Natural killer cell (primary cell): ENCODE measurements around the gene XXYLT1. TPM values are rescaled to one million over a fixed set of nuclear protein-coding genes. Genes with fewer than 3 reads are reported as not detected.

Experiments used
- ATAC-seq, 3 donors: fragments of 150-1000 bp in 2 of 3; fragments of 200-7000 bp in 1 of 3; cut with Tn5 transposase; 1 replicate in 1 of 3; 2 replicates in 2 of 3; pipeline ENCODE4 v1.10.0; 2021; ENCODE audit warnings: mild to moderate bottlenecking in 2 of 3, moderate library complexity in 2 of 3
- DNase-seq, 2 donors: peaks; one replicate each; pipeline versions ENCODE4 v3.0.0 to v3.0.0-alpha.2; 2013 to 2021; ENCODE audit warnings: mixed read lengths in 1 of 2
- H3K27ac ChIP-seq: one replicate; pipeline ENCODE4 v1.5.1; 2013; ENCODE audit warnings: mild to moderate bottlenecking, low read length
- H3K27me3 ChIP-seq: one replicate; pipeline ENCODE4 v1.6.1; 2013; ENCODE audit warnings: low read length; ENCODE audit not compliant: control insufficient read depth, insufficient read depth
- H3K36me3 ChIP-seq: one replicate; pipeline ENCODE4 v1.6.1; 2013; ENCODE audit warnings: low read length; ENCODE audit not compliant: control insufficient read depth, insufficient read depth
- H3K4me1 ChIP-seq: one replicate; pipeline ENCODE4 v1.6.1; 2013; ENCODE audit warnings: low read length; ENCODE audit not compliant: control insufficient read depth, insufficient read depth
- H3K4me3 ChIP-seq: one replicate; pipeline ENCODE4 v1.5.1; 2013; ENCODE audit warnings: low read length
- H3K9me3 ChIP-seq: one replicate; pipeline ENCODE4 v1.6.1; 2013; ENCODE audit warnings: low read length; ENCODE audit not compliant: control insufficient read depth, insufficient read depth
- H3K27ac Mint-ChIP-seq, 2 donors: one replicate each; pipeline ENCODE4 v1.8.0; 2022; ENCODE audit warnings: mild to moderate bottlenecking in 2 of 2, mixed read lengths in 2 of 2, moderate library complexity in 1 of 2
- H3K27me3 Mint-ChIP-seq, 2 donors: one replicate each; pipeline ENCODE4 v1.8.0; 2022; ENCODE audit warnings: low read depth in 2 of 2, mixed read lengths in 2 of 2
- H3K36me3 Mint-ChIP-seq: one replicate; pipeline ENCODE4 v1.8.0; 2022; ENCODE audit warnings: mixed read lengths
- H3K4me1 Mint-ChIP-seq, 2 donors: one replicate each; pipeline ENCODE4 v1.8.0; 2022; ENCODE audit warnings: mixed read lengths in 2 of 2
- H3K4me3 Mint-ChIP-seq: one replicate; pipeline ENCODE4 v1.8.0; 2022; ENCODE audit warnings: mild to moderate bottlenecking, moderate library complexity, mixed read lengths
- H3K9me3 Mint-ChIP-seq, 2 donors: one replicate each; pipeline ENCODE4 v1.8.0; 2022; ENCODE audit warnings: mixed read lengths in 2 of 2
- CTCF ChIP-seq: fragments of 200-600 bp; IDR thresholded peaks from one replicate; pipeline ENCODE4 v1.8.0; 2022; ENCODE audit warnings: antibody characterized with exemption
- WGBS: methylation state at CpG from one replicate; pipeline ENCODE4 v1.1.7; 2013; ENCODE audit warnings: missing lambda C conversion rate; ENCODE audit not compliant: insufficient coverage; 5-methylcytosine and 5-hydroxymethylcytosine counted together
- intact Hi-C: fragments of 100-400 bp; cut with micrococcal nuclease; formaldehyde crosslinking; loops from one replicate; pipeline ENCODE4 v1.14.2; 2022
- total RNA-seq, 4 donors: library from RNA; stranded (reverse); fragments of 120-200 nt in 1 of 4; gene quantifications; one replicate each; pipeline versions ENCODE4 v1.2.3 to v1.2.4, GENCODE V29; 2013 to 2022

The XXYLT1 gene
- total RNA-seq, 3 donors from 2014 or later (not counting 1 experiment from before 2014, with no cell fraction given) = 8.7 to 13.6 (median 10.2) TPM

GRCh38 chr3:195227871-195228270 is 43.1 kb downstream of the XXYLT1 start:
- H3K9me3 Mint-ChIP-seq = no peaks in the 10 kb centered on the region
- Histone ChIP-seq H3K4me1 (no peaks in the 10 kb centered on the region), H3K9me3 (no peaks in the 10 kb centered on the region), H3K36me3 (peaks cover 7% of the 10 kb centered on the region), H3K4me3 (no peak overlapping the region), H3K27ac (no peak overlapping the region), H3K27me3 (no peaks in the 10 kb centered on the region)
- H3K27me3 Mint-ChIP-seq = no peaks in the 10 kb centered on the region
- no peak overlapping the region for H3K27ac Mint-ChIP-seq
- H3K4me1 Mint-ChIP-seq = peaks cover 15 to 21% of the 10 kb centered on the region in 2 donors
- DNase-seq (no peak), ATAC-seq (no peak)
- no peak overlapping the region for H3K4me3 Mint-ChIP-seq
- intact Hi-C loops = no loop called here
- WGBS = 94% methylated on average over 6 of the region's 6 CpGs
- no peaks in the 10 kb centered on the region for H3K36me3 Mint-ChIP-seq
- no peak for TF ChIP-seq CTCF

GRCh38 chr3:195226900-195227447 is 44.0 kb downstream of the XXYLT1 start:
- no peaks in the 10 kb centered on the region for H3K9me3 ChIP-seq
- no peaks in the 10 kb centered on the region for H3K9me3 Mint-ChIP-seq
- no peak overlapping the region for H3K4me3 ChIP-seq
- ATAC-seq = peak in 2 of 3 donors; percentile 37 to 43
- H3K36me3 ChIP-seq = peaks cover 7% of the 10 kb centered on the region
- H3K27me3 ChIP-seq = no peaks in the 10 kb centered on the region
- no peaks in the 10 kb centered on the region for H3K36me3 Mint-ChIP-seq
- no peak overlapping the region for H3K27ac ChIP-seq
- no peak overlapping the region for H3K4me3 Mint-ChIP-seq
- no peaks in the 10 kb centered on the region for H3K27me3 Mint-ChIP-seq
- H3K4me1 Mint-ChIP-seq = peaks cover 15 to 21% of the 10 kb centered on the region in 2 donors
- intact Hi-C loops = no loop called here
- peak in 1 of 2 donors; percentile 32 for DNase-seq
- no peak overlapping the region for H3K27ac Mint-ChIP-seq
- 61% methylated on average over 9 of the region's 9 CpGs for WGBS
- no peaks in the 10 kb centered on the region for H3K4me1 ChIP-seq
- TF ChIP-seq CTCF = no peak

- no peaks in the 10 kb centered on the region for H3K4me1 ChIP-seq
- no peak for TF ChIP-seq CTCF
- DNase-seq (no peak), ATAC-seq (no peak)
- intact Hi-C loops = no loop called here
- H3K27me3 ChIP-seq = no peaks in the 10 kb centered on the region
- WGBS = 94% methylated on average over 7 of the region's 7 CpGs
- Mint-ChIP-seq H3K27me3 (no peaks in the 10 kb centered on the region), H3K36me3 (no peaks in the 10 kb centered on the region), H3K27ac (no peak overlapping the region), H3K4me1 (peaks cover 17 to 24% of the 10 kb centered on the region in 2 donors), H3K4me3 (no peak overlapping the region), H3K9me3 (no peaks in the 10 kb centered on the region)
- H3K36me3 ChIP-seq = peaks cover 7% of the 10 kb centered on the region
- no peaks in the 10 kb centered on the region for H3K9me3 ChIP-seq
- no peak overlapping the region for H3K4me3 ChIP-seq
- H3K27ac ChIP-seq = no peak overlapping the region
These were observed 44.5 kb downstream of the XXYLT1 start for GRCh38 chr3:195226445-195226844.

- TF ChIP-seq CTCF = no peak
- WGBS = 97% methylated on average over 3 of the region's 3 CpGs
- peaks cover 7% of the 10 kb centered on the region for H3K36me3 ChIP-seq
- Mint-ChIP-seq H3K4me3 (no peak overlapping the region), H3K4me1 (peaks cover 21 to 33% of the 10 kb centered on the region in 2 donors), H3K27me3 (no peaks in the 10 kb centered on the region), H3K36me3 (no peaks in the 10 kb centered on the region), H3K27ac (no peak overlapping the region), H3K9me3 (no peaks in the 10 kb centered on the region)
- no peak overlapping the region for H3K27ac ChIP-seq
- intact Hi-C loops = no loop called here
- DNase-seq (peak in 1 of 2 donors; percentile 9), ATAC-seq (no peak)
- H3K9me3 ChIP-seq = no peaks in the 10 kb centered on the region
- H3K4me1 ChIP-seq = no peaks in the 10 kb centered on the region
- H3K4me3 ChIP-seq = no peak overlapping the region
- H3K27me3 ChIP-seq = no peaks in the 10 kb centered on the region
These were observed 45.9 kb downstream of the XXYLT1 start for GRCh38 chr3:195224980-195225580.
